HG02571 (cell line): ENCODE data around the gene FNBP1.
"Not testable (repeated sequence)": the region's sequence is repeated elsewhere in the genome, so short reads cannot be mapped to it uniquely, and the experiment has no call there.

Source experiments
- ATAC-seq: cut with Tn5 transposase; IDR thresholded peaks from one replicate; pipeline ENCODE4 v1.9.1; 2021; ENCODE audit warnings: mild to moderate bottlenecking, moderate library complexity; ENCODE audit not compliant: unreplicated experiment

FNBP1 gene

GRCh38 chr9:129897263-129897662 is 145.7 kb downstream of the FNBP1 start:
- no peak for ATAC-seq

DNA sequence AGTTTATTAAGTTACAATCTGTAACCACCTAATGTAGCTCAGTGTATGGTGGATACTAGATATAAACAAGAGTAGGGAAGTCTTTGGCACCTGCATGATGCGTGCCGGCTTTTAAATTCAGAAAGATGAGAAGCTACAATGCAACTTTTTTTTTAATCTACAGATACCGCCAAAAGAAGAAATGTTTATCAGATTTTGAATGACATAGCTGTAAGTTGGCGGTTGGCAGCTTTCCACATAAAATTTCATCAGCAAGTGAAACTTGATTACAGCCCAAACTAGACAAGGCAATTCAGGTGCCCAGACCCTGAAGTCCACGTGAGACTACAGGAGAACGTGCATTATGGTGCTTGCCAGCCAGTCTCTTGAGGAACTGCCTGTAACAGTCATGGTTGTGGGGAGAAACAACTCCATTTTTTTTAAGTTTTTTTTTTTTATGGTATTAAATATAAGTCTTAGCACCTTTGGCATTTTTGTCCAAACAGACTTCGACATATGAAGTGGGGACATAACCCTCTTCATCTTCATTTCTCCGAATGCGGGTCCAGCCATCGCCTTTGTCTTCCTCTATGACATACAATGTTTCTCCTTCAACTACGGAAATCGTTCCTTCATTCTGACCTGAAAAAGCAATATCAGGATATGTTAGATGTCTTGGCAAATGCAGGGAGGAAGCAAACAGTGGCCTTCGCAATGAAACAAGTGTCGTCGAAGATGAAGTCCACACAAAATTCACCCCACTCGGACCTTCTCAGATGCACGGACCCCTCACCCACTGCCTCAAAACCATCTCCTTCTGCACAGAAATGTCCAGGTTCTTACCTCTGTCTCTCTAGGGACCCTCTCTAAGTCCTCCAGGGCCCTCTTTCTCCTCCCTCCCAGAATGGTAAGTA is 147.4 kb downstream of the FNBP1 start:
- ATAC-seq, result no peak

- ATAC-seq, result no peak
Observed at GRCh38 chr9:129894120-129894823, 148.7 kb downstream of the FNBP1 start.

DNA sequence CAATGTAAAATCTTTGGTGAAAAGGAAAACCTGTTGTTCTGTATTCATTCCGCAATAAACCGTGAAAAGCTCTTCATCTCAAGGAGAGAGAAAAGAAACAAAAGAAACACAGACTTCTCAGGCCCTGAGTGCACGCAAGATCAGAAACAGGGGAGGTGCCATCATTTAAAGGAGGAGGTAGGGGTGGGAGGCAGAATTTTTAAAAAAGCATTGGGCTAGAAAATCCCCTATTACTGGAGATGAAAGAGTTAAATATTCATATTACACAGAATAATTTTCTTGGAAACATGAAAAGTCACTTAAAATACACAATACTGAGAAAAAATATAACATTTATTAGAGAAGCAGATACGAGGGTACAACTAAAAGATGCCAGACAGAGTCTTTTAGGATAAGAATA is 151.4 kb downstream of the FNBP1 start:
- no peak for ATAC-seq

- not testable (repeated sequence) for ATAC-seq
Observed at GRCh38 chr9:129890718-129891299, 152.2 kb downstream of the FNBP1 start.

- no peak for ATAC-seq
Observed at GRCh38 chr9:129889941-129890717, 152.9 kb downstream of the FNBP1 start.

GRCh38 chr9:129889122-129889940 is 153.7 kb downstream of the FNBP1 start:
- no peak for ATAC-seq

- ATAC-seq, result peak; percentile 45
Observed at GRCh38 chr9:129888293-129889121, 154.5 kb downstream of the FNBP1 start.

- ATAC-seq, result no peak
Observed at GRCh38 chr9:129887334-129888292, 155.4 kb downstream of the FNBP1 start.

DNA sequence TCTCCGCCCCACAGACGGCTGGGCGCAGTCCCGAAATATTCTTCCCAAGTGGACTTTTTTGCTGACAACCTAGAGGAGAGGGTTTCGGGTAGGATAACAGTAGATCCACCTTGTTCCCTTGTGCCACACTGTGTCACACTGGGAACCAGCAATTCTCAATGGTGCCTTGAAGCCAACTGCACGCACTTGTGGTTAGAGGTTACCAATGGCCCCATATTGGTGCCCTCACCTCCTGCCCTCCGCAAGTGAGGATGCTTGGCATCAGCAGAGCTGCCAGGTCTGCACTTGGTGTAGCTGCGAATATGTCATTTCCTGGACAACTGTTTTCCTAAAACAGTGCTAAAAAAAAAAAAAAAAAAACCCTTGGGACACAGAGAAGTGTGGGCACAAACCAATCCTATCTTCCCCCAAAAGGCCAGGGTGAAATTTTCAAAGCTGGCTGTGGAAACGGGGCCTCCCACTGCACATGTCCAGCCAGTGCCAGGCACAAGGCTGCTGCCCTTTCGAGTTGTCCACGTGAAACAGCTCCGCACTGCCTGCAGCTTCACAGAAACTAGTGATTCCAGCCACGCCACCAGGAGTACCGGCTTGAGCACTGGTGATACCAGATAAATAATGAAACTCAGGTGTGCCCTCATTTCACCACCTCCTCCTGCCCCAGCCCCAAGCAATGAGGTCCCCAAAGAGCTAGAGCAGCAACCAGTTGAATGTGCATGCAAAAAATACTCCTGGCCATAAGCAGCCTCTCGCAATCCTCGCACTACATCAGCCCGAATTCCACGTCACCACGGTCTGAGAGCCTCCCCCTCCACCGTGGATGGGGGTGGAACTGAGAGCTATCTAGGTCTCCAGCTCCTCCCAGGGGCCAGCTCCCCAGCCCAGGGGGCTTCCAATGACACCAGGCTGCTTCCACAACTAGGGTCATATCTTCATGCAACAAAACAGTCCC is 156.5 kb downstream of the FNBP1 start:
- no peak for ATAC-seq

DNA sequence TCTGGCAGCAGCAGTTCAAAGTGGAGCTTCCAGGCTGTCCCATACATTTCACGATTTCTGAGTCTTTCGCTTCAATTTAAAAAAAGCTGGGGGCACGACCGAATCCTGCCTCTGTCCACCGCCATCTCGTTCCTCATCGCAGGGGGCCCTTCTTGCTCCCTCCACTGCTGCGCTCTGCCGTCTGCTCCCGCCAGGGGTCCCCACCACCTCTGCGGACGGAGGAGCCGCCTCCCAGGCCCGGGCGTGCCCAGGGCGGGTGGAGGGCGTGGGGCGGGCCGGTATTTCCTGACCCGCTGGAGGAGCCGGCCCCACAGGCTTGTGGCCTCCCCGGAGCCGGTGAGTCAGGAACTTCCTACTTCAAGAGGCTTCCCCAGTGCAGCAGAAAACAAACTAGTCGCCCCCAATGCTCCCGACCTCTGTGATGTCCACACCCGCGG is 157.3 kb downstream of the FNBP1 start:
- ATAC-seq, result no peak

GRCh38 chr9:129885018-129885669 is 157.8 kb downstream of the FNBP1 start:
- no peak for ATAC-seq

GRCh38 chr9:129884220-129885017 is 158.6 kb downstream of the FNBP1 start:
- ATAC-seq, result peak; percentile 43

GRCh38 chr9:129881547-129882324 is 161.3 kb downstream of the FNBP1 start:
- no peak for ATAC-seq
